Hematopoietic multipotent progenitor cell treated with erythropoietin and hydrocortisone succinate and interleukin-3 and kit ligand, for 17 days (in vitro differentiated cells): ENCODE measurements around the gene PPP1R13L.
A peak's percentile ranks its signal among the peaks of the same experiment; 100 is the strongest.
"Not testable (repeated sequence)": the region's sequence is repeated elsewhere in the genome, so short reads cannot be mapped to it uniquely, and the experiment has no call there.

Experiments
- DNase-seq: peaks from one replicate; pipeline ENCODE4 v3.0.0-alpha.2; 2015; ENCODE audit warnings: low spot score

Gene PPP1R13L

GRCh38 chr19:45345506-45345860, 59.4 kb downstream of the PPP1R13L start:
- no peak for DNase-seq

GRCh38 chr19:45344621-45345505, 60.0 kb downstream of the PPP1R13L start:
- DNase-seq = no peak

GRCh38 chr19:45342911-45343310, 62.0 kb downstream of the PPP1R13L start:
- DNase-seq = no peak

GRCh38 chr19:45340899-45341453, 63.9 kb downstream of the PPP1R13L start:
- peak; percentile 17 for DNase-seq

- DNase-seq = peak; percentile 73
Observed at GRCh38 chr19:45340232-45340898, 64.5 kb downstream of the PPP1R13L start, which contains the start of gene KLC3. Gene KLC3 (plus strand): TSS chr19:45340750. CDS start chr19:45345542, 4,792 bp downstream.

GRCh38 chr19:45339629-45340028, 65.2 kb downstream of the PPP1R13L start:
- DNase-seq = no peak

GRCh38 chr19:45336696-45337251, 68.1 kb downstream of the PPP1R13L start:
- no peak for DNase-seq

GRCh38 chr19:45334881-45335280, 70.0 kb downstream of the PPP1R13L start:
- not testable (repeated sequence) for DNase-seq

- no peak for DNase-seq
Observed at GRCh38 chr19:45333609-45334303, 71.1 kb downstream of the PPP1R13L start.

- no peak for DNase-seq
Observed at GRCh38 chr19:45331411-45331810, 73.5 kb downstream of the PPP1R13L start.
